Sigmoid colon (tissue), 4 donors: ENCODE measurements around the gene CDKN2A.

Source experiments
- EP300 ChIP-seq, 4 donors: sonication (generic); formaldehyde crosslinking; IDR thresholded peaks; one replicate each; pipeline ENCODE4 v1.6.1; 2017; ENCODE audit warnings: antibody characterized with exemption in 4 of 4
- POLR2A ChIP-seq, 2 donors: fragments of 450-650 bp; IDR thresholded peaks; one replicate each; pipeline ENCODE4 v1.6.1; 2016; ENCODE audit warnings: antibody characterized with exemption in 2 of 2, mild to moderate bottlenecking in 2 of 2, moderate library complexity in 2 of 2
- POLR2AphosphoS5 ChIP-seq, 4 donors: sonication (generic); formaldehyde crosslinking; IDR thresholded peaks; one replicate each; pipeline ENCODE4 v1.6.1; 2017; ENCODE audit warnings: antibody characterized with exemption in 4 of 4
- TF ChIP-seq, protein P1 (sequence below), 4 experiments: fragments of 450-650 bp in 3 of 4; fragments of 200-600 bp in 1 of 4; IDR thresholded peaks; one replicate each; pipeline ENCODE4 v1.5.1; 2016 to 2019; ENCODE audit warnings: antibody characterized with exemption in 4 of 4, mild to moderate bottlenecking in 3 of 4, moderate library complexity in 2 of 4

DNA sequence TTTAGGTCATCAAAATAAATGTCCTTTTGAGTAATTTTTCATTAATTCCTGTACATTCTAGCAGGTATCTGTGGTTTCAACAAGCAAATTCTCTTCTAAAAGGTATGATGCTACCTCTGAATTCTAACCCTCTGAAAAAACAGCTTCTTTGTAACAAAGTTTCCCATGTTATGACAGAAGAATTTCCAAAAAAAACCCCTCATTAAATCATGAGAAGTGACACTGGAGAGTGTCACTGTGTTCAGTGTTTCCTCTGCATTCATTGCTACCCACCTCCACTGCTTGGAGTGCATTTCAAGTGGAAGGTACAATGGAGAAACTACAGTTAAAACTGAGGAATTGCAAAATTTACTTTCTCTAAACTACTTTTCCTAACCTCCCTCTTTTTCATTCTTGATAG lies 10.1 kb downstream of the CDKN2A start:
- TF ChIP-seq, protein P1, sequence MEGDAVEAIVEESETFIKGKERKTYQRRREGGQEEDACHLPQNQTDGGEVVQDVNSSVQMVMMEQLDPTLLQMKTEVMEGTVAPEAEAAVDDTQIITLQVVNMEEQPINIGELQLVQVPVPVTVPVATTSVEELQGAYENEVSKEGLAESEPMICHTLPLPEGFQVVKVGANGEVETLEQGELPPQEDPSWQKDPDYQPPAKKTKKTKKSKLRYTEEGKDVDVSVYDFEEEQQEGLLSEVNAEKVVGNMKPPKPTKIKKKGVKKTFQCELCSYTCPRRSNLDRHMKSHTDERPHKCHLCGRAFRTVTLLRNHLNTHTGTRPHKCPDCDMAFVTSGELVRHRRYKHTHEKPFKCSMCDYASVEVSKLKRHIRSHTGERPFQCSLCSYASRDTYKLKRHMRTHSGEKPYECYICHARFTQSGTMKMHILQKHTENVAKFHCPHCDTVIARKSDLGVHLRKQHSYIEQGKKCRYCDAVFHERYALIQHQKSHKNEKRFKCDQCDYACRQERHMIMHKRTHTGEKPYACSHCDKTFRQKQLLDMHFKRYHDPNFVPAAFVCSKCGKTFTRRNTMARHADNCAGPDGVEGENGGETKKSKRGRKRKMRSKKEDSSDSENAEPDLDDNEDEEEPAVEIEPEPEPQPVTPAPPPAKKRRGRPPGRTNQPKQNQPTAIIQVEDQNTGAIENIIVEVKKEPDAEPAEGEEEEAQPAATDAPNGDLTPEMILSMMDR (IDR thresholded peaks at IDR 0.05), result no peak
- TF ChIP-seq POLR2A (IDR thresholded peaks at IDR 0.05) (no peak), EP300 (IDR thresholded peaks at IDR 0.05) (no peak), POLR2AphosphoS5 (IDR thresholded peaks at IDR 0.05) (no peak)
